HG02678 (cell line): ENCODE data around the gene KIAA1217.

Source experiments
- ATAC-seq: cut with Tn5 transposase; IDR thresholded peaks from one replicate; pipeline ENCODE4 v1.9.1; 2021; ENCODE audit warnings: mild to moderate bottlenecking, moderate library complexity; ENCODE audit not compliant: unreplicated experiment

The KIAA1217 gene

GRCh38 chr10:24533981-24534380 lies 325.0 kb downstream of the KIAA1217 start:
- no peak for ATAC-seq

GRCh38 chr10:24536636-24537035 lies 327.7 kb downstream of the KIAA1217 start:
- ATAC-seq = no peak

DNA sequence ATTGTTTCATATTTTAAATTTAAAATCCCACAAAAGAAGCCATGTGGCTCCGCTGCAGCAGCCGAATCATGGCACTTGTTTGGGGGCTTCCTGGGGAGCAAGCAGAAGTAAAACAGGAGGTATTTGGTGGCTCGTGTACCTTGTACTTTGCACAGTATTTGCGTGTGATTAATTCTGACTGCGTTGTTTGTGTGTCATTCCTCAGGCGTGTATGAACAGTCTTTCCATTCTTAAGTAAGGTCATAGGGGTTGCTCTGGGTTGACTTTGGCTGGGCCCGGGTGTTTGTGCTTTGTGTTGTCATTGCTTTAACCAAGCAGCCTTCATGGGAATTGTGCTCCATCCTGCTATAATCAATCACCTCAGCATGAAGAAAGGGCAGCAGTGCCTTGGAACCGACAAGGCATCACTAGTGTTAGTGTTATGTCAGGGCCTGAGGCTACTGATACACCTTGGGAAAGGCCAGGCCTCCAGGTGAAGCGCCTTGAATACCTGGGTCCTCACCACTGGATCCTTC lies 332.4 kb downstream of the KIAA1217 start:
- ATAC-seq = no peak

- ATAC-seq = no peak
Observed at GRCh38 chr10:24542314-24543270, 333.7 kb downstream of the KIAA1217 start.

DNA sequence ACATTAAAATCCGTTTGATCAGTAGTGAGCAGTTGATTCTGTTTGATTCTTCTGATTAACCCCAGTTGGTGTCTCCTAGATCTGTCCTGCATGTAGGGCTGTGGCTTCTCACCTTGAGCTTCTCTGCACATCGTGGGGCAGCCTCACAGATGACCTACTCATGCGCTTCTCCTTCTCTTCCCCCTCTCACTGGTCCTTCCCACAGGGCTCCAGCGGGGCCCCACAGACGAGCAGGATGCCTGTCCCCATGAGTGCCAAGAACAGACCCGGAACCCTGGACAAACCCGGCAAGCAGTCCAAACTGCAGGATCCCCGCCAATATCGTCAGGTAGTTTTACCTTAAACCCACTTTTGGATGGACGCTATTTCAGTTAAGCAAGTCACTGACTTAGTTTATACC lies 335.8 kb downstream of the KIAA1217 start:
- ATAC-seq = no peak

DNA sequence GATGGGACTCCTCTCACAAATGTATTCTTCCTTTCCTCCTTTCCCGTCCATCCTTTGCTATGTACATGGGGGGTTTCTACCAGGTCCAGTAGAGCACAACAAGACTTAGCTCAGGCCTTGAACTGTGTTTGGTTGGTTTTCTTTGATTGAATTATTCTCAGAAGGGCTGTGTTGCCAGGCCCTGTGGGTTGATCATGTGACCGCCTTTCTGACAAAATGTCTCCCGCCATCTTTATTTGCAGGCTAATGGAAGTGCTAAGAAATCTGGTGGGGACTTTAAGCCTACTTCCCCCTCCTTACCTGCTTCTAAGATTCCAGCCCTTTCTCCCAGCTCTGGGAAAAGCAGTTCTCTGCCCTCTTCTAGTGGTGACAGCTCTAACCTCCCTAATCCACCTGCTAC lies 336.6 kb downstream of the KIAA1217 start:
- no peak for ATAC-seq

- no peak for ATAC-seq
Observed at GRCh38 chr10:24550680-24551079, 341.7 kb downstream of the KIAA1217 start.

DNA sequence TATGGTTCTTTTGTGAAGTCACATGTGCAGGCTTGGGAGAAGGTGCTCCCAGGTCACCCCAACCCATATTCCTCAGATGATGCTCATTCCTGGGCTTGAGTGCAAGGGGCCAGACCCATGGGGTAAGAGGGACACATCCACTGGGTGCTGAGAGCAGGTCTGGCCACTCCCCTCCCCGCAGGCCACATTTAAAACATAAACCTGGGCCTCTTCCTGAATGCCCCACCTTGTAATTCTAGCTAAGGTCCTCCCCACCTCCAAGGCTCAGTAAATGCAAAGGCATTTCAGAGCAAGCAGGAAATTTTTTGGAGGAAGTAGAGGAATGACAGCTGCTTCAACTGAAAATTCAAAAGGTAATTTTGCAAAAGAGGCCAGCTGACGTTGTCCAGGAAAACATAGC lies 342.2 kb downstream of the KIAA1217 start:
- ATAC-seq = no peak

GRCh38 chr10:24552346-24553016 lies 343.5 kb downstream of the KIAA1217 start:
- peak; percentile 61 for ATAC-seq

GRCh38 chr10:24553051-24553612 lies 344.2 kb downstream of the KIAA1217 start:
- no peak for ATAC-seq

DNA sequence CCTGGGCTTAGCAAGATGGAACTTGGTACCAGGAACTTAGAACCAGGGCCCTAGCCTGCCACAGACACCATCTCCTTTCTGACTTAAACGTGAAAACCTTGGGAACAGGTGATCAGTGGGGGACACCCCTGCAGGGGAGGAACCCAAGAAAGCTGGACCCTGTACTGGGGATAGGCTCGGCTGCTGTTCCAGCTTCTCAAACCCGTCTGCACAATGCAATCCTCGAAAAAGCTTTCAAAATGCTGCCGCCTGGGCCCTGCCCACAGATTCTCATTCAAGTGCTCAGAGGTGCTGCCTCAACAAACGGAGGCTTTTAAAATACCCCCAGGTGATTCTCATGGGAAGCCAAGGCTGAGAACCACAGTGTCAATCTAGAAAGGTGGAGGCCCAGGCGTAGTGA lies 345.1 kb downstream of the KIAA1217 start:
- ATAC-seq = no peak

DNA sequence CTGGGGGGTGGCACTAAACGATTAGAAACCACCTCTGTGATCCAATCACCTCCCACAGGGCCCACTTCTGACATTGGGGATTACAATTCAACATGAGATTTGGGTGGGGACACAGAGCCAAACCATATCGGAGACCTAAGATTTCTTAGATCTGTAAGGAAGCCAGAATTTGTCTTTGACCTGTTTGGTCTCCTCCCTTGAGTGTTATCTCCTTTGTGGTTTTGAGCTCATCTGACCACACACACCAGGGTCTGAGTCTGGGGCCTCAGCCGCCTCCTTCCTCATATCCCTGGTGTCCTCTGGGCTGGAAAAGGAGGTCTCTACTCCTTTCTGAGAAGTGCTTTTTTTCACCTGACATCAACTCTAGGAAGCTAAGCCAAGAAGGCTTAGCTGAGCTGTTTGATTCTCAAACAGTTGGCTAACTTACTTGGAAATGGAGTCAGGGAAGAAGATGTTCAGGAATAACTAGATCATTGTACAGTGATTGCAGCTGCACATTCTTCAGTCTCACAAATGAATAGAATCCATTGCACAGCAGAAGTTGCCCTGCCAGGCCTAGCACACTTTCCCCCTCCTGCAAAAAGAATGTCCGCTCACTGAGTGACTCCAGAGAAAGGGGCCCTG lies 347.3 kb downstream of the KIAA1217 start:
- no peak for ATAC-seq

DNA sequence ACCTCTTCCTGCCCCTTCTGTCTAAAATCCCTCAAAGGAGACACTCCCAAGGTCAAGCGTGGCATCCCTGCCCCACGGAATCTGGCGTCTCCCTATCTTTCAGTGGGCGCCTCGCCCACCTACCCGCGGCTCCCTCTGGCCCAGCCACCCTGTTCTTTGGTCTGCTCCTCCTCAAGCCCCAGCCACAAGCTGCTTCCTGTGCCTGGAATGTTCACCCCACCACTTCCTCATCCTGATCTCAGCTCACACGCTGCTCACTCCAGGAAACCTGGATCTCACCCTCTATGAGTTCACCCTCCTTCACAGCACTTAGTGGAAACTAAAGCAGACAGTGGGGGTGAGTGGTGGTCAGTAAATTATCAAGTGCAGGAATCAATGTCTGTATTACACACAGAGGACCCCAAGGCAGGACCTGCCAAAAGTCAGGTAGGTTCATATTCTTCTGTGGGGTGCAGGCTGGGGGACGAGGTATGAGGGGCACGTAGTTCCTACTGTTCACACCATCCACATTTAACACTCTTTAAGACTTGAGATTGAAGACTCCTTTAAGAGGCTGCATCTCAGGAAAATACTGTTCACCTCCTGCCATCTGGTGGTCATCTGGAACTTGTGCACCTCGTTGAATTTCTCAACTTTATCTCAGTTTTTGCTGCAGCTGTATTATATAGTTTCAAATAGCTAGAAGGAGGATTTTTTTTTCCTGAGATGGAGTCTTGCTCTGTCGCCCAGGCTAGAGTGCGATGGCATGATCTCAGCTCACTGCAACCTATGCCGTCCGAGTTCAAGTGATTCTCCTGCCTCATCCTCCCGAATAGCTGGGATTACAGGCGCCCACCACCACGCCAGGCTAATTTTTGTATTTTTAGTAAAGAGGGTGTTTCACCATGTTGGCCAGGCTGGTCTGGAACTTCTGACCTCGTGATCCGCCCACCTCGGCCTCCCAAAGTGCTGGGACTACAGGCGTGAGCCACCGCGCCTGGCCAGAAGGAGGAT lies 348.1 kb downstream of the KIAA1217 start:
- ATAC-seq = no peak

- no peak for ATAC-seq
Observed at GRCh38 chr10:24561453-24561852, 352.5 kb downstream of the KIAA1217 start.

DNA sequence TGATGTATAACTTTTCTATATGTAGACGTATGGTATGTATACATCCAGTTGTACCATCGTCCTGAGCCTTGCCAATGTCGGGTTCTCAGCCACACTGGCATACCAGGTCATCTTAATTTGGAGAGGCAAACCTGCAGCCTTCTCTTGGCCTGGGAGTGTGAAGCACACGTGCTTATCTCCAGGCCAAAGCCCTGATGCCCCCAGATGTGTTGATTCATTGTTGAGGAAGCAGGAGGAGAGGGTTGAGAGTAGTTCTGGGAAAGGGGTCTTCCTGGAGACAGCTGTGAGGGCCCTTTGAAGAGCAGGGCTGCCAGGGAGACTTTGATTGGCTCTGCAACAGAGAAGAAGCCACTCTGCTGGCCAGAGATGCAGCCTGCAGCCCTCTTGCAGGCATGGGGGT lies 359.1 kb downstream of the KIAA1217 start:
- no peak for ATAC-seq

DNA sequence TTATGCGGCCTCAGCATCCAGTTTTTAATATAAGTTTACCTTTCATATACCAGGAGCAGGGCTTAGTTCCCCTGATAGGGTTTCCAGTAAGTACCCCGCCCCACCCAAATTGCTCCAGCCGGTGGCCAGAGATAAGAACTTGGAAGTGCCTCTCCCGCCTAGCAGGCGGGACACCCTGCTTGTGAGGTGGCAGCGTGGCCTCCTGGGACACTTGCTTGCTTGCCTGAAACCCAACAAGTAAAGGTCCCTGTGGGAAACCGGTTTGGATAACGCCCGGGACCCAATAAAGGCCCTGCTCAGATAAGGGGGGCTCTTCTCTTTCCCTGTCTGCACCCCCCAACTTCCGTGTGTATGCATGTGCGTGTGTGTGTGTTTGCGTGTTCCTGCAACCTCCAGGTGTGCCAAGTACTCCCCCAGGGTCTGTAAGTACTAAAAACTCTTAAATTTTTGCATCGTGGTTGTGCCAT lies 360.4 kb downstream of the KIAA1217 start:
- ATAC-seq = no peak

DNA sequence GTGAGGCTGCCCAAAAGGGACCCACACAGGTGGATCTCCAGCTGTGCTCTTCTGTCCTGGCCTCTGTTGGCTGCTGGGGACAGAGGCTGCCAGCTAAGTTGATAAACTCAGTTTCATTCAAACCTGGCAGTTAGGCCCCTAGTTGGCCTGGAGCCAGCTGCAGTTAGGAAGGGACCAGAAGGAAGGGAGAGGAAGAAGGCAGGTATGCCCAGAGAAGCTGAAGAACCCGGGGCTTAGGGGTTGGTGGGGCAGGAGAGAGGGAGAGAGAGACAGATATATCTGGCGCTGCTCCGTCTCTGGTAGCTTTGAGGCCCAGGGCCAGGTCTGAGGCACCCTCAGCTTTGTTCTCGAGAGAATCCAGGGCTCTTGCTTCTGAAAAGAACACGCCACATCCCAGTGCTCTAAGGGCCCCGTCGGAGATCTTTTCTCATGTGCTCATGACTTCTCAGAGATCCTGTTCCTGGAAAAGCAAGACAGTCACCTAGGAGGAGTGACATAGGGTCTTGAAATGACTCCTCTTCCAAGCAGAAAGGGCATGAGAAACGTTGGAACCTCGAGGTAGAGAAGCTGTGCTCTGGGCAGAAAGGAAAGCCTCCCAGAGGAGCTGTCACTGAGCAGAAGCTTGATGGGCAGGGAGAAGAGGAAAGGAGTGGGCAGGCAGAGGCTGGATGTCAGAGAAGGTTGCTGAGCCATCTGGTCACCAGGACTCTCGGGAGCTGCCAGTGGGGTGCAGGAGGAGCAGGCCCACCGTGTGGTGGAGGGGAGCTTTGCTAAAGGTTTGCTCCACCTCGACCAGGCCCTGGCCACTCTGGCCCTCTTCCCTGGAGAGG lies 361.1 kb downstream of the KIAA1217 start:
- no peak for ATAC-seq

GRCh38 chr10:24570658-24571426 lies 361.9 kb downstream of the KIAA1217 start:
- ATAC-seq = no peak
